HepG2 (cell line): Measurements from ENCODE around the gene SPPL3. TPM values are rescaled to one million over a fixed set of nuclear protein-coding genes. Genes with fewer than 3 reads are reported as not detected.

Source experiments
- ATAC-seq: fragments of 200-7000 bp; cut with Tn5 transposase; 3 replicates; pipeline ENCODE4 v1.9.1; 2020; ENCODE audit warnings: mild to moderate bottlenecking, moderate library complexity
- BruUV-seq: library from RNA; stranded (reverse); fragments of 400-500 nt; replicated peaks from 2 replicates; lab custom pipeline; 2021; lab: Mats Ljungman, UMichigan
- CTCF ChIA-PET: fragments of 300-600 bp; formaldehyde crosslinking; extraction: SDS; loops from one replicate; lab custom pipeline; 2021; ENCODE audit warnings: low total read pairs, inconsistent platforms, low intra/inter-chr PET ratio; lab: Yijun Ruan, JAX
- POLR2A ChIA-PET: fragments of 350-600 bp; sonication (Branson Sonifier 250); formaldehyde crosslinking; loops from one replicate; lab custom pipeline; 2020; ENCODE audit warnings: antibody characterized with exemption, inconsistent platforms; lab: Yijun Ruan, JAX
- DNase-seq: peaks from one replicate; pipeline ENCODE4 v3.0.0-alpha.2; 2015; ENCODE audit warnings: low spot score
- FAIRE-seq: peaks from 3 replicates; lab custom pipeline; 2011; peaks lifted over from hg19 to GRCh38; lab: Jason Lieb, UNC
- H2AFZ ChIP-seq: one replicate; pipeline ENCODE4 v1.6.1; 2011; ENCODE audit warnings: low read length, inconsistent platforms
- H3K27ac ChIP-seq: fragments of 300-600 bp; 3 replicates; pipeline ENCODE4 v1.8.0; 2011; ENCODE audit warnings: mixed run types, mild to moderate bottlenecking, mixed read lengths, low read length, inconsistent platforms; ENCODE audit not compliant: insufficient read depth; ENCODE audit errors: extremely low read length
- H3K27me3 ChIP-seq, 2 experiments: fragments of 200-600 bp in 1 of 2; 2 replicates in 1 of 2; 3 replicates in 1 of 2; pipeline versions ENCODE4 v1.6.0 to v1.8.0; 2011; ENCODE audit warnings: low read length in 2 of 2, mild to moderate bottlenecking in 2 of 2, moderate library complexity in 2 of 2, inconsistent platforms in 1 of 2; ENCODE audit not compliant: insufficient read depth in 2 of 2, control insufficient read depth in 1 of 2
- H3K36me3 ChIP-seq, 2 experiments: fragments of 200-600 bp in 1 of 2; replicated peaks in 1 of 2; 2 replicates in 1 of 2; 3 replicates in 1 of 2; pipeline versions ENCODE4 v1.5.1 to v1.8.0; 2011; ENCODE audit warnings: low read length in 2 of 2, inconsistent platforms in 1 of 2; ENCODE audit not compliant: insufficient read depth in 2 of 2, control insufficient read depth in 1 of 2
- H3K4me1 ChIP-seq: 2 replicates; pipeline ENCODE4 v1.5.1; 2012; ENCODE audit warnings: low read length, inconsistent platforms; ENCODE audit not compliant: insufficient read depth
- H3K4me2 ChIP-seq: 2 replicates; pipeline ENCODE4 v1.6.0; 2011; ENCODE audit warnings: low read depth, low read length, inconsistent platforms
- H3K4me3 ChIP-seq, 3 experiments: fragments of 200-600 bp in 1 of 3; sonication (generic), shearing (Covaris generic) in 1 of 3; replicated peaks in 1 of 3; 2 replicates each; pipeline ENCODE4 v1.5.1; 2011 to 2016; ENCODE audit warnings: low read length in 3 of 3, inconsistent platforms in 2 of 3, low read depth in 2 of 3, mild to moderate bottlenecking in 2 of 3, control low read depth in 1 of 3, mixed read lengths in 1 of 3; ENCODE audit not compliant: insufficient read depth in 1 of 3
- H3K79me2 ChIP-seq: one replicate; pipeline ENCODE4 v1.6.1; 2011; ENCODE audit warnings: low read length, inconsistent platforms; ENCODE audit not compliant: insufficient read depth
- H3K9ac ChIP-seq: 2 replicates; pipeline ENCODE4 v1.6.0; 2011; ENCODE audit warnings: mild to moderate bottlenecking, low read depth, low read length, inconsistent platforms; ENCODE audit not compliant: insufficient read depth
- H3K9me3 ChIP-seq: 2 replicates; pipeline ENCODE4 v1.5.1; 2012; ENCODE audit warnings: mild to moderate bottlenecking, low read length
- H4K20me1 ChIP-seq: 2 replicates; pipeline ENCODE4 v1.6.0; 2011; ENCODE audit warnings: inconsistent platforms, mild to moderate bottlenecking, low read length, moderate library complexity; ENCODE audit not compliant: insufficient read depth
- ADNP ChIP-seq: sonication (generic); formaldehyde crosslinking; IDR thresholded peaks from 2 replicates; pipeline ENCODE4 v1.4.0; 2020; ENCODE audit warnings: missing genetic modification reagents
- AGO2 ChIP-seq: fragments of 200-400 bp; formaldehyde crosslinking; optimal IDR thresholded peaks from 2 replicates; pipeline ENCODE3; 2017; ENCODE audit warnings: mild to moderate bottlenecking, low read depth, low read length, moderate library complexity
- BORCS8-MEF2B ChIP-seq: sonication (generic); formaldehyde crosslinking; IDR thresholded peaks from 2 replicates; pipeline ENCODE4 v1.8.0; 2022; ENCODE audit warnings: mild to moderate bottlenecking, missing genetic modification reagents
- BRD4 ChIP-seq: sonication (generic); formaldehyde crosslinking; IDR thresholded peaks from 2 replicates; pipeline ENCODE4 v1.4.0; 2020; ENCODE audit warnings: missing genetic modification reagents
- MED1 ChIP-seq: sonication (generic); formaldehyde crosslinking; IDR thresholded peaks from 2 replicates; pipeline ENCODE4 v1.4.0; 2020; ENCODE audit warnings: missing genetic modification reagents
- MTF1 ChIP-seq: sonication (generic); formaldehyde crosslinking; IDR thresholded peaks from 2 replicates; pipeline ENCODE4 v1.5.0; 2020; ENCODE audit warnings: missing genetic modification reagents
- SMARCE1 ChIP-seq: fragments of 450-650 bp; IDR thresholded peaks from 2 replicates; pipeline ENCODE4 v1.6.1; 2017; ENCODE audit warnings: borderline replicate concordance
- SP1 ChIP-seq, 2 experiments: fragments of 450-650 bp in 1 of 2; sonication (generic) in 1 of 2; formaldehyde crosslinking in 1 of 2; IDR thresholded peaks; 2 replicates each; pipeline versions ENCODE4 v1.4.0 to v1.6.1; 2016 to 2020; ENCODE audit warnings: missing genetic modification reagents in 1 of 2
- TCF7L2 ChIP-seq: IDR thresholded peaks from 2 replicates; pipeline ENCODE4 v1.6.1; 2011; ENCODE audit warnings: mild to moderate bottlenecking, low read depth, low read length, moderate library complexity
- ZBTB1 ChIP-seq: sonication (generic); formaldehyde crosslinking; IDR thresholded peaks from 2 replicates; pipeline ENCODE4 v1.4.0; 2020; ENCODE audit warnings: missing genetic modification reagents, borderline replicate concordance
- ZBTB38 ChIP-seq: sonication (generic); formaldehyde crosslinking; IDR thresholded peaks from 2 replicates; pipeline ENCODE4 v1.5.1; 2020; ENCODE audit warnings: mild to moderate bottlenecking, missing genetic modification reagents
- ZSCAN25 ChIP-seq: sonication (generic); formaldehyde crosslinking; IDR thresholded peaks from 2 replicates; pipeline ENCODE4 v1.8.0; 2022; ENCODE audit warnings: mild to moderate bottlenecking, missing genetic modification reagents
- WGBS: methylation state at CpG from one replicate; pipeline ENCODE4 v1.1.6; 2017; ENCODE audit warnings: low lambda C conversion rate; 5-methylcytosine and 5-hydroxymethylcytosine counted together
- in situ Hi-C: cut with HindIII; loops from 2 replicates; pipeline ENCODE4 v1.10.0; 2017; ENCODE audit warnings: low pct_unique_long_range_greater_than_20kb; ENCODE audit not compliant: extremely low pct_ligation_motif_present
- intact Hi-C: fragments of 100-400 bp; cut with micrococcal nuclease; formaldehyde crosslinking; loops from one replicate; pipeline ENCODE4 v1.10.0; 2022; ENCODE audit not compliant: unreplicated experiment
- polyA plus RNA-seq, 8 experiments: library from polyadenylated mRNA; depleted of rRNA in 3 of 8; stranded (reverse) in 7 of 8; unstranded in 1 of 8; fragments of >200 nt; fragmentation: Illumina TruSeq in 4 of 8; extraction: Trizol in 4 of 8; gene quantifications; 2 replicates each; pipeline versions ENCODE4 v1.2.1 to v1.2.3, GENCODE V29; 2011 to 2016; ENCODE audit warnings: low read depth in 4 of 8, missing spikeins in 1 of 8, mixed read lengths in 1 of 8; ENCODE audit not compliant: insufficient read depth in 1 of 8
- total RNA-seq, 5 experiments: library from RNA; depleted of rRNA; stranded (reverse); fragments of >200 nt; fragmentation: Illumina TruSeq; extraction: Trizol; gene quantifications; 2 replicates each; pipeline ENCODE4 v1.2.3, GENCODE V29; 2016; ENCODE audit warnings: low read depth in 1 of 5
- TF ChIP-seq, protein P1 (sequence below): sonication (generic); formaldehyde crosslinking; conservative IDR thresholded peaks from 2 replicates; pipeline ENCODE4 v1.4.0; 2020; ENCODE audit warnings: missing genetic modification reagents
- TF ChIP-seq, protein P2 (sequence below): sonication (generic); formaldehyde crosslinking; IDR thresholded peaks from 2 replicates; pipeline ENCODE4 v1.4.0; 2020; ENCODE audit warnings: missing genetic modification reagents
- TF ChIP-seq, protein P3 (sequence below): IDR thresholded peaks from 2 replicates; pipeline ENCODE4 v1.6.1; 2016; ENCODE audit warnings: missing genetic modification reagents, missing compliant biosample characterization
- TF ChIP-seq, protein P4 (sequence below): sonication (generic); formaldehyde crosslinking; IDR thresholded peaks from 2 replicates; pipeline ENCODE4 v1.5.0; 2020; ENCODE audit warnings: mild to moderate bottlenecking, missing genetic modification reagents
- TF ChIP-seq, protein P5 (sequence below): sonication (generic); formaldehyde crosslinking; IDR thresholded peaks from 2 replicates; pipeline ENCODE4 v1.4.0; 2020; ENCODE audit warnings: mild to moderate bottlenecking, missing genetic modification reagents

Gene SPPL3
- total and polyA plus RNA-seq, 2 of the 13 experiments (the other 11 are each of a cell fraction or from before 2014, with no cell fraction given): 8.9 to 9.1 TPM

DNA sequence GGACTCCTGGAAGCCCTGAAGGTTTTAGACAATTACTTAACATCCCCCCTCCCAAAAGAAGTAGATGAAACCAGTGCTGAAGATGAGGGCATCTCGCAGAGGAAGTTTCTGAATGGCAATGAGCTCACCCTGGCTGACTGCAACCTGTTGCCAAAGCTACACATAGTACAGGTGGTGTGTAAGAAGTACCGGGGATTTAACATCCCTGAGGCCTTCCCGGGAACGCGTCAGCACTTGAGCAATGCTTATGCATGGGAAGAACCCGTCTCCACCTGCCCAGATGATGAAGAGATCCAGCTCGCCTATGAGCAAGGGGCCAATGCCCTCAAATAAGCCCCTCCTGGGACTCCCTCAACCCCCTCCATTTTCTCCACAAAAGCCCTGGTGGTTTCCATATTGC is 10.6 kb upstream of the SPPL3 start (continued):
- TF ChIP-seq, protein P1, sequence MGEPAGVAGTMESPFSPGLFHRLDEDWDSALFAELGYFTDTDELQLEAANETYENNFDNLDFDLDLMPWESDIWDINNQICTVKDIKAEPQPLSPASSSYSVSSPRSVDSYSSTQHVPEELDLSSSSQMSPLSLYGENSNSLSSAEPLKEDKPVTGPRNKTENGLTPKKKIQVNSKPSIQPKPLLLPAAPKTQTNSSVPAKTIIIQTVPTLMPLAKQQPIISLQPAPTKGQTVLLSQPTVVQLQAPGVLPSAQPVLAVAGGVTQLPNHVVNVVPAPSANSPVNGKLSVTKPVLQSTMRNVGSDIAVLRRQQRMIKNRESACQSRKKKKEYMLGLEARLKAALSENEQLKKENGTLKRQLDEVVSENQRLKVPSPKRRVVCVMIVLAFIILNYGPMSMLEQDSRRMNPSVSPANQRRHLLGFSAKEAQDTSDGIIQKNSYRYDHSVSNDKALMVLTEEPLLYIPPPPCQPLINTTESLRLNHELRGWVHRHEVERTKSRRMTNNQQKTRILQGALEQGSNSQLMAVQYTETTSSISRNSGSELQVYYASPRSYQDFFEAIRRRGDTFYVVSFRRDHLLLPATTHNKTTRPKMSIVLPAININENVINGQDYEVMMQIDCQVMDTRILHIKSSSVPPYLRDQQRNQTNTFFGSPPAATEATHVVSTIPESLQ: no peak
- TF ChIP-seq SMARCE1 (no peak), BORCS8-MEF2B (CRISPR knock-in tag) (no peak), ZBTB1 (no peak), ADNP (no peak), MED1 (no peak), MTF1 (CRISPR knock-in tag) (no peak), ZSCAN25 (CRISPR knock-in tag) (no peak), AGO2 (no peak)

DNA sequence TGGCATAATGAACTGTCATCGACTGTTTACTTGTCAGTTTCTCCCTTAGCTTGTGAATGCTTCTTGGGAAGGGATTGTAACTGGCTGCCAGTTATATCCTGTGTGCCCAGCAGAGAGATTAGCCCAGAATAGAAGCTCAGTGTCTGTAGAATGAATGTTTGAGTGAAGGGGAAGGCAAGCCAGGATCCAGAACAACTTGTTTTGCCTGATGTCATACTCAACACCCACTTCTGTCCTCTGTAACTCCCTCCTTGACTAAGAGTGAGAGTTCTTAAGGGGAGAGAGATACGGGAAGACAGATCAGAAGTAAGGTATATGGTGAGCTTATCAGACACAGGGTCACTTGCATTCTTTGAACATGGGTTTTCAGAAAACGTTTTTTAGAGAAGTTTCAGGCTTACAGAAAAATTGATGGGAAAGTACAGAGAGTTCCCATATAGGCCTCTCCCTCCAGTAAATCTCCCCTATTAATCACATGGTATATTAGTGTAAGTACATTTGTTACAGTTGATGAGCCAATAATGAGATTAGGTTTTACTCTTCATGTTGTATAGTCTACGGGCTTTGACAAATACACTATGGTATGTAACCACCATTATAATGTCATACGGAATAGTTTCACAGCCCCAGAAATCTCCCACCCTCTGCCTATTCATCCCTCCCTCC is 5.6 kb upstream of the SPPL3 start:
- ATAC-seq (no peak), FAIRE-seq (no peak), DNase-seq (no peak)
- in situ Hi-C loops (no loop called here), intact Hi-C loops (loop anchor here (5.0 to 10.0 kb wide), 2 partner anchors 33 to 65 kb away; partner anchors contain the start of gene HNF1A)
- H3K4me1 ChIP-seq: peaks cover 33% of the 10 kb centered on the region
- no peaks in the 10 kb centered on the region for H3K36me3 ChIP-seq
- ChIA-PET CTCF (no interaction called here), POLR2A (no interaction called here)
- no peaks in the 10 kb centered on the region for H4K20me1 ChIP-seq
- BruUV-seq: no TSS peak
- H3K27me3 ChIP-seq: peaks cover 0 to 4% of the 10 kb centered on the region in 2 experiments; a peak in 2 of 5 replicates
- no peak overlapping the region for H3K27ac ChIP-seq
- H3K9me3 ChIP-seq: no peaks in the 10 kb centered on the region
- no peak overlapping the region for H2AFZ ChIP-seq
- WGBS: 45% methylated on average over 5 of the region's 5 CpGs
- H3K4me2 ChIP-seq: no peak overlapping the region
- H3K4me3 ChIP-seq: no peak overlapping the region
- H3K79me2 ChIP-seq: no peaks in the 10 kb centered on the region
- H3K9ac ChIP-seq: no peak overlapping the region
- TF ChIP-seq, protein P2, sequence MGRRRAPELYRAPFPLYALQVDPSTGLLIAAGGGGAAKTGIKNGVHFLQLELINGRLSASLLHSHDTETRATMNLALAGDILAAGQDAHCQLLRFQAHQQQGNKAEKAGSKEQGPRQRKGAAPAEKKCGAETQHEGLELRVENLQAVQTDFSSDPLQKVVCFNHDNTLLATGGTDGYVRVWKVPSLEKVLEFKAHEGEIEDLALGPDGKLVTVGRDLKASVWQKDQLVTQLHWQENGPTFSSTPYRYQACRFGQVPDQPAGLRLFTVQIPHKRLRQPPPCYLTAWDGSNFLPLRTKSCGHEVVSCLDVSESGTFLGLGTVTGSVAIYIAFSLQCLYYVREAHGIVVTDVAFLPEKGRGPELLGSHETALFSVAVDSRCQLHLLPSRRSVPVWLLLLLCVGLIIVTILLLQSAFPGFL: no peak
- TF ChIP-seq ZBTB38 (CRISPR knock-in tag) (no peak), TCF7L2 (no peak), SP1 (IDR thresholded peaks at IDR 0.05) (no peak), SP1 (CRISPR knock-in tag; IDR thresholded peaks at IDR 0.05) (no peak), BRD4 (CRISPR knock-in tag) (no peak)
- TF ChIP-seq, protein P3, sequence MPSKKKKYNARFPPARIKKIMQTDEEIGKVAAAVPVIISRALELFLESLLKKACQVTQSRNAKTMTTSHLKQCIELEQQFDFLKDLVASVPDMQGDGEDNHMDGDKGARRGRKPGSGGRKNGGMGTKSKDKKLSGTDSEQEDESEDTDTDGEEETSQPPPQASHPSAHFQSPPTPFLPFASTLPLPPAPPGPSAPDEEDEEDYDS (CRISPR knock-in tag): no peak
- TF ChIP-seq, protein P4, sequence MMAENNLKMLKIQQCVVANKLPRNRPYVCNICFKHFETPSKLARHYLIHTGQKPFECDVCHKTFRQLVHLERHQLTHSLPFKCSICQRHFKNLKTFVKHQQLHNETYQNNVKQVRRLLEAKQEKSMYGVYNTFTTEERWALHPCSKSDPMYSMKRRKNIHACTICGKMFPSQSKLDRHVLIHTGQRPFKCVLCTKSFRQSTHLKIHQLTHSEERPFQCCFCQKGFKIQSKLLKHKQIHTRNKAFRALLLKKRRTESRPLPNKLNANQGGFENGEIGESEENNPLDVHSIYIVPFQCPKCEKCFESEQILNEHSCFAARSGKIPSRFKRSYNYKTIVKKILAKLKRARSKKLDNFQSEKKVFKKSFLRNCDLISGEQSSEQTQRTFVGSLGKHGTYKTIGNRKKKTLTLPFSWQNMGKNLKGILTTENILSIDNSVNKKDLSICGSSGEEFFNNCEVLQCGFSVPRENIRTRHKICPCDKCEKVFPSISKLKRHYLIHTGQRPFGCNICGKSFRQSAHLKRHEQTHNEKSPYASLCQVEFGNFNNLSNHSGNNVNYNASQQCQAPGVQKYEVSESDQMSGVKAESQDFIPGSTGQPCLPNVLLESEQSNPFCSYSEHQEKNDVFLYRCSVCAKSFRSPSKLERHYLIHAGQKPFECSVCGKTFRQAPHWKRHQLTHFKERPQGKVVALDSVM (CRISPR knock-in tag): no peak
- TF ChIP-seq, protein P5, sequence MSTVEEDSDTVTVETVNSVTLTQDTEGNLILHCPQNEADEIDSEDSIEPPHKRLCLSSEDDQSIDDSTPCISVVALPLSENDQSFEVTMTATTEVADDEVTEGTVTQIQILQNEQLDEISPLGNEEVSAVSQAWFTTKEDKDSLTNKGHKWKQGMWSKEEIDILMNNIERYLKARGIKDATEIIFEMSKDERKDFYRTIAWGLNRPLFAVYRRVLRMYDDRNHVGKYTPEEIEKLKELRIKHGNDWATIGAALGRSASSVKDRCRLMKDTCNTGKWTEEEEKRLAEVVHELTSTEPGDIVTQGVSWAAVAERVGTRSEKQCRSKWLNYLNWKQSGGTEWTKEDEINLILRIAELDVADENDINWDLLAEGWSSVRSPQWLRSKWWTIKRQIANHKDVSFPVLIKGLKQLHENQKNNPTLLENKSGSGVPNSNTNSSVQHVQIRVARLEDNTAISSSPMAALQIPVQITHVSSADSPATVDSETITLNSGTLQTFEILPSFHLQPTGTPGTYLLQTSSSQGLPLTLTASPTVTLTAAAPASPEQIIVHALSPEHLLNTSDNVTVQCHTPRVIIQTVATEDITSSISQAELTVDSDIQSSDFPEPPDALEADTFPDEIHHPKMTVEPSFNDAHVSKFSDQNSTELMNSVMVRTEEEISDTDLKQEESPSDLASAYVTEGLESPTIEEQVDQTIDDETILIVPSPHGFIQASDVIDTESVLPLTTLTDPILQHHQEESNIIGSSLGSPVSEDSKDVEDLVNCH (CRISPR knock-in tag): no peak
